T-helper 1 cell treated with Interleukin-12 subunit alpha and Interleukin-12 subunit beta and Interleukin-4 antibody, amounts not matched to agents 30 μg/mL and 1 μg/mL, for 36 hours (primary cell): Measurements from ENCODE around the gene FNIP2.
"Not testable (repeated sequence)": the region's sequence is repeated elsewhere in the genome, so short reads cannot be mapped to it uniquely, and the experiment has no call there.

Experiments used
- H3K27ac Mint-ChIP-seq: one replicate; pipeline ENCODE4 v1.8.0; 2021; ENCODE audit warnings: mild to moderate bottlenecking, mixed read lengths
- H3K27me3 Mint-ChIP-seq: one replicate; pipeline ENCODE4 v1.8.0; 2021; ENCODE audit warnings: low read depth, mixed read lengths
- H3K36me3 Mint-ChIP-seq: one replicate; pipeline ENCODE4 v1.8.0; 2021; ENCODE audit warnings: low read depth, mixed read lengths
- H3K4me1 Mint-ChIP-seq: one replicate; pipeline ENCODE4 v1.8.0; 2021; ENCODE audit warnings: low read depth, mixed read lengths
- H3K4me3 Mint-ChIP-seq: one replicate; pipeline ENCODE4 v1.8.0; 2021; ENCODE audit warnings: mild to moderate bottlenecking, moderate library complexity, mixed read lengths
- H3K9me3 Mint-ChIP-seq: one replicate; pipeline ENCODE4 v1.8.0; 2021; ENCODE audit warnings: mixed read lengths

Gene FNIP2

GRCh38 chr4:158915683-158916241 lies 146.9 kb downstream of the FNIP2 start:
- Mint-ChIP-seq H3K4me3 (no peak overlapping the region), H3K27ac (no peak overlapping the region), H3K27me3 (no peaks in the 10 kb centered on the region), H3K9me3 (peaks cover 7% of the 10 kb centered on the region), H3K36me3 (peaks cover 4% of the 10 kb centered on the region), H3K4me1 (peaks cover 1% of the 10 kb centered on the region)

DNA sequence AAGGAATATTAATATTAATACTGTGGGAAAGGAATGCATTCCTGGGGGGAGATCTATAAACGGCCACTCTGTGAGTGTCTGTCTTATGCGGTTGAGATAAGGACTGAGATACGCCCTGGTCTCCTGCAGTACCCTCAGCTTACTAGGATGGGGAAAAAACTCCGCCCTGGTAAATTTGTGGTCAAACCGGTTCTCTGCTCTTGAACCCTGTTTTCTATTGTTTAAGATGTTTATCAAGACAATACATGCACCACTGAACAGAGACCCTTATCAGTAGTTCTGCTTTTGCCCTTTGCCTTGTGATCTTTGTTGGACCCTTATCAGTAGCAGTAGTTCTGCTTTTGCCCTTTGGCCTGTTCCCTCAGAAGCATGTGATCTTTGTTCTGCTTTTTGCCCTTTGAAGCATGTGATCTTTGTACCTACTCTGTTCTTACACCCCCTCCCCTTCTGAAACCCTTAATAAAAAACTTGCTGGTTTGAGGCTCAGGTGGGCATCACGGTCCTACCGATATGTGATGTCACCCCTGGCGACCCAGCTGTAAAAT lies 151.7 kb downstream of the FNIP2 start:
- not testable (repeated sequence) for H3K4me3 Mint-ChIP-seq, H3K27me3 Mint-ChIP-seq, H3K36me3 Mint-ChIP-seq, H3K27ac Mint-ChIP-seq, H3K4me1 Mint-ChIP-seq
- H3K9me3 Mint-ChIP-seq, result peaks cover 18% of the 10 kb centered on the region

GRCh38 chr4:158927774-158928173 lies 158.9 kb downstream of the FNIP2 start:
- H3K9me3 Mint-ChIP-seq, result not testable (repeated sequence)

DNA sequence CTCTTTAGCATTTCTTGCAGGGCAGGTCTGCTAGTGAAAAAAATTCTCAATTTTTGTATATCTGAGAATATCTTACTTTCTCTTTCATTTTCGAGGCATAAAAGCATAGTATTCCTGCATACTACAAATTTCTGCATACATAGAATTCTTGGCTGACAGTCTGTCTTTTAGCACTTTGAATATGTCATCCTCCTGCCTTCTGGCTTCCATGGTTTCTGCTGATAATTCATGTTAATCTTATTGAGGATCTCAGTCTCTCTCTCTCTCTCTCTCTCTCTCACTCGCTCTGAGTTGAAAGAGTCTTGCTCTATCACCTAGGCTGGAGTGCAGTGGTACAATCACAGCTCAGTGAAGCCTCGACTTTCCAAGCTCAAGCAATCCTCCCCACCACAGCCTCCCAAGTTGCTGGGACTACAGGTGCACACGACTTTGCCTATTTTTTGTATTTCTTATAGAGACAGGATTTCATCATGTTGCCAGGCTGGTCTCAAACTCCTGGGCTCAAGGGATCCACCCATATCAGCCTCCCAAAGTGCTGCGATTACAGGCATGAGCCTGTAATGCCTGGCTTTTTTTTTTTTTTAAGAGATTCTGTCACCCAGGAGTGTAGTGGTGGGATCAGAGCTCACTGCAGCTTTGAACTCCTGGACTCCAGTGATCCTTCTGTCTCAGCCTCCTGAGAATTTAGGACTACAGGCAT lies 161.3 kb downstream of the FNIP2 start:
- Mint-ChIP-seq H3K27ac (peak overlapping the region; percentile 62), H3K4me3 (peak overlapping the region; percentile 84)

More at GRCh38 chr4:158927774-158928173, 158.9 kb downstream of the FNIP2 start:
- not testable (repeated sequence) for H3K27ac Mint-ChIP-seq, H3K27me3 Mint-ChIP-seq, H3K36me3 Mint-ChIP-seq, H3K4me3 Mint-ChIP-seq
- H3K4me1 Mint-ChIP-seq, result peaks cover 13% of the 10 kb centered on the region

GRCh38 chr4:158930639-158930972 lies 161.8 kb downstream of the FNIP2 start:
- Mint-ChIP-seq H3K4me1 (peaks cover 13% of the 10 kb centered on the region), H3K27ac (no peak overlapping the region), H3K9me3 (no peaks in the 10 kb centered on the region), H3K27me3 (no peaks in the 10 kb centered on the region), H3K4me3 (no peak overlapping the region), H3K36me3 (no peaks in the 10 kb centered on the region)

More for the DNA sequence above, 161.3 kb downstream of the FNIP2 start:
- Mint-ChIP-seq H3K4me1 (peaks cover 13% of the 10 kb centered on the region), H3K27me3 (no peaks in the 10 kb centered on the region), H3K9me3 (no peaks in the 10 kb centered on the region), H3K36me3 (no peaks in the 10 kb centered on the region)

GRCh38 chr4:158933236-158933635 lies 164.4 kb downstream of the FNIP2 start:
- H3K36me3 Mint-ChIP-seq, result no peaks in the 10 kb centered on the region
- H3K4me3 Mint-ChIP-seq, result no peak overlapping the region
- no peaks in the 10 kb centered on the region for H3K27me3 Mint-ChIP-seq
- no peak overlapping the region for H3K27ac Mint-ChIP-seq
- H3K9me3 Mint-ChIP-seq, result no peaks in the 10 kb centered on the region
- H3K4me1 Mint-ChIP-seq, result peaks cover 10% of the 10 kb centered on the region

- H3K27me3 Mint-ChIP-seq, result peaks cover 7% of the 10 kb centered on the region
- H3K4me1 Mint-ChIP-seq, result peaks cover 2% of the 10 kb centered on the region
- no peak overlapping the region for H3K4me3 Mint-ChIP-seq
- H3K9me3 Mint-ChIP-seq, result no peaks in the 10 kb centered on the region
- no peaks in the 10 kb centered on the region for H3K36me3 Mint-ChIP-seq
- no peak overlapping the region for H3K27ac Mint-ChIP-seq
Measured at GRCh38 chr4:158934996-158935669, 166.3 kb downstream of the FNIP2 start.

DNA sequence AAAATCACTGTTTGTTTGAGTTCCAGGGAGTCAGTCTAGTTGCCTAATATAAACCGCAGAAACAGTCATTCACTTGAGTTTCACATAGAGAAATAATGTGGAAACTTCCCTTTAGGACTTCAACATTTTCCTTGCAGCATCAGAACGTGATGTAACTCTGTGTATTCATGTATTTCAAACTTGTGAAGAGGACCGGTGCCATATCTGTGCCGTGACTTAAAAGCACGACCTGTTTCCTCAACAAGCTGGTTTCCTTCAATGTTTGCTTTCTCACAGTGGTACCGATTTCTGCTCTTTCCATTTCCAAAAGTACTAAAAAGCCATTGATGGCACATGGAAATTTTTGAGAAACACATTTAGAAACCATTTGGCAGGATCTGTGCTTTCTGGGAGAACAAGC lies 167.4 kb downstream of the FNIP2 start:
- H3K9me3 Mint-ChIP-seq, result no peaks in the 10 kb centered on the region
- no peak overlapping the region for H3K27ac Mint-ChIP-seq
- peaks cover 16% of the 10 kb centered on the region for H3K27me3 Mint-ChIP-seq
- H3K4me3 Mint-ChIP-seq, result no peak overlapping the region
- no peaks in the 10 kb centered on the region for H3K4me1 Mint-ChIP-seq
- H3K36me3 Mint-ChIP-seq, result no peaks in the 10 kb centered on the region

DNA sequence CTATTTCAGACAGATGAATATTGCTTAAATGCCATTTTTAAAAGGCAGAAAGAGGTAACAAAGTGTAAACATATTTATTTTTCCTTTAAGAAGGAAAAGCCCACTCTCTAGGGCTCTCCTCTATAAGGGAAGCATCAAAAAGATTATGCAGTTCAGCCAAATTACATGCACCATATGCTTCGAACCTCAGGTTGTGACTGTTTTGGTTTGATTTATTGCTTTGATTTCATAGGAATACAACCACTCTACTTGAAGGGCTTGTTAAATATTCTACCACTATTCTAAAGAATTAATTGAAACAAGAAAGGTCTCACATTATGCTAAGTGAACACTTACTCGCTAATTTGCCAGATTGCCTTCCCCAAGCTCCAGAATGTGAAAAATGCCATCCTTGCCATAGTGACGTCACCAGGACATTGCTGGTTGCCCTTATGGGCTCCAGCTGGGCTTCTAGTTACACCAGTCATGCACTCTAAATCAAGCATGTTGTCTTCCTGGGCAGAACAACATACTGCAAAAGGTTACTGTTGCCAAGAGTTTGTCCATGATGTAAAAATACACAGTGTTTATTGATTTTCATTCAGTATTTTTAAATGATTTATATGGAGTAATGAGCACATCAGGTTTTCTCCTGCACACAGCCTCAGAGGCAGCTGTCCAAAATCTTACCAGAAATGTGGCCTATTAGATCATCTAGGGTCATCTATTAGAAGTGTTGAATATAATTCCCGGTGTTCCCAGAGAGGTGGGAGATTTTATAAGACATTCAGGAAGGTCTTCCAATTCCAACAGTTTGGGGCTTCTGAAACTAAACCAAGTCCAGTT lies 169.6 kb downstream of the FNIP2 start:
- Mint-ChIP-seq H3K4me3 (no peak overlapping the region), H3K4me1 (no peaks in the 10 kb centered on the region), H3K27me3 (peaks cover 16% of the 10 kb centered on the region), H3K27ac (no peak overlapping the region), H3K36me3 (no peaks in the 10 kb centered on the region), H3K9me3 (no peaks in the 10 kb centered on the region)

- H3K9me3 Mint-ChIP-seq, result no peaks in the 10 kb centered on the region
- peaks cover 28% of the 10 kb centered on the region for H3K27me3 Mint-ChIP-seq
- H3K27ac Mint-ChIP-seq, result no peak overlapping the region
- H3K36me3 Mint-ChIP-seq, result no peaks in the 10 kb centered on the region
- no peak overlapping the region for H3K4me3 Mint-ChIP-seq
- no peaks in the 10 kb centered on the region for H3K4me1 Mint-ChIP-seq
Measured at GRCh38 chr4:158940271-158940670, 171.4 kb downstream of the FNIP2 start.

GRCh38 chr4:158941321-158941720 lies 172.5 kb downstream of the FNIP2 start:
- Mint-ChIP-seq H3K27ac (no peak overlapping the region), H3K4me1 (no peaks in the 10 kb centered on the region), H3K36me3 (no peaks in the 10 kb centered on the region), H3K9me3 (no peaks in the 10 kb centered on the region), H3K27me3 (peaks cover 32% of the 10 kb centered on the region), H3K4me3 (no peak overlapping the region)

- H3K9me3 Mint-ChIP-seq, result no peaks in the 10 kb centered on the region
- H3K4me3 Mint-ChIP-seq, result no peak overlapping the region
- H3K4me1 Mint-ChIP-seq, result no peaks in the 10 kb centered on the region
- H3K36me3 Mint-ChIP-seq, result no peaks in the 10 kb centered on the region
- no peak overlapping the region for H3K27ac Mint-ChIP-seq
- peaks cover 32% of the 10 kb centered on the region for H3K27me3 Mint-ChIP-seq
Measured at GRCh38 chr4:158941895-158942294, 173.1 kb downstream of the FNIP2 start.

- peaks cover 31% of the 10 kb centered on the region for H3K27me3 Mint-ChIP-seq
- H3K9me3 Mint-ChIP-seq, result peaks cover 3% of the 10 kb centered on the region
- no peak overlapping the region for H3K4me3 Mint-ChIP-seq
- H3K27ac Mint-ChIP-seq, result no peak overlapping the region
- no peaks in the 10 kb centered on the region for H3K4me1 Mint-ChIP-seq
- H3K36me3 Mint-ChIP-seq, result peaks cover 3% of the 10 kb centered on the region
Measured at GRCh38 chr4:158945529-158946108, 176.8 kb downstream of the FNIP2 start.

GRCh38 chr4:158946825-158947224 lies 178.0 kb downstream of the FNIP2 start:
- peaks cover 24% of the 10 kb centered on the region for H3K27me3 Mint-ChIP-seq
- H3K9me3 Mint-ChIP-seq, result peaks cover 11% of the 10 kb centered on the region
- H3K27ac Mint-ChIP-seq, result no peak overlapping the region
- no peaks in the 10 kb centered on the region for H3K4me1 Mint-ChIP-seq
- H3K36me3 Mint-ChIP-seq, result peaks cover 3% of the 10 kb centered on the region
- no peak overlapping the region for H3K4me3 Mint-ChIP-seq
